ENCODE data around the gene RTF1. TPM values are rescaled to one million over a fixed set of nuclear protein-coding genes. Genes with fewer than 3 reads are reported as not detected.
"Not testable (repeated sequence)": the region's sequence is repeated elsewhere in the genome, so short reads cannot be mapped to it uniquely, and the experiment has no call there.

Gene RTF1
- total RNA-seq, 4 donors from 2014 or later: 22.7 to 46.8 (median 24.3) TPM

DNA sequence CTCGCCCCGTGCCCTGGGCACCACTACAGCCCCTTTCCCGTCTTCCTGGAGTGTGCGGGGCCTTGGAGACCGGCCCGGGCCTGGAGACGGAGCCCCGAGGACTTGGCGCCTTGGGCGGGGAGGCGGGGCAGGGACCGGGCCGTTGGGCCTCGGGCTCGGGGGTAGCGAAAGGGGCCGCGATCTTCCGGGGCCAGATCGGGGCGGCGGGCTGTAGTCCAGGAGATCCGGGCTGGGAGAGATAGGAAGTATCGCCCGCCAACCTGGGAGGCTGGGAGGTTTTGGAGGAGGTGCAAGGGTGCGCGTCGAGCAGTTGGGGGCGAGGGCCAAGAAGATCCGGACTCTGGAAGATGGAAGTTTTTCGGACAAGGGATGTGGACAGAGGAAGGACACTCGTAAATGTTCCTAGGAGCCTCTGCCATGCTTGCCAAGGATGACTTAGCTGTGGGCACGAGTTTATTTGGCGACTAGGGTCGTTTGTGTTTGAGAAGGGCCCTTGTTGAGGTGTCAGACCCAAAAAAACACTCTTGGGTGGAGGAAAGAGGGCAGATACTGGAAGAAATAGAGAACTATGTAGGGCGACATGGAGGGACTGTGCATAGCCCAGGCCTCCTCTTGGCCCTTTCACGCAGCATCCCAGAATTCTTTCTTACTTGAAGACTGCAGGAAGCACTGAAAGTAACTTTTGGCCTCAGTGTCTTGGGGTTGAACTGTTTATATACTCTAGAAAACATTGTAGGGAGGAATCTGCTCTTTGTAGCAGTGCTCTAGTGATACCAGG, 712 bp downstream of the RTF1 start:
- no peaks in the 10 kb centered on the region for H3K36me3 ChIP-seq
- H3K27ac ChIP-seq: peak overlapping the region; percentile 85 to 96 (median 92)
- H3K4me3 ChIP-seq: peak overlapping the region; percentile 82 to 94 (median 86)
- intact Hi-C loops (cut with DNase I; ENCODE audit: low total_unique reads) (loop anchor here (5.0 kb wide), 3 partner anchors 70 to 185 kb away; partner anchors contain the start of genes CHP1 and EXD1), in situ Hi-C loops (cut with MboI; ENCODE audit: low sequenced_read_pairs in 4 of 4) (no loop called here)
- TF ChIP-seq, protein P1, sequence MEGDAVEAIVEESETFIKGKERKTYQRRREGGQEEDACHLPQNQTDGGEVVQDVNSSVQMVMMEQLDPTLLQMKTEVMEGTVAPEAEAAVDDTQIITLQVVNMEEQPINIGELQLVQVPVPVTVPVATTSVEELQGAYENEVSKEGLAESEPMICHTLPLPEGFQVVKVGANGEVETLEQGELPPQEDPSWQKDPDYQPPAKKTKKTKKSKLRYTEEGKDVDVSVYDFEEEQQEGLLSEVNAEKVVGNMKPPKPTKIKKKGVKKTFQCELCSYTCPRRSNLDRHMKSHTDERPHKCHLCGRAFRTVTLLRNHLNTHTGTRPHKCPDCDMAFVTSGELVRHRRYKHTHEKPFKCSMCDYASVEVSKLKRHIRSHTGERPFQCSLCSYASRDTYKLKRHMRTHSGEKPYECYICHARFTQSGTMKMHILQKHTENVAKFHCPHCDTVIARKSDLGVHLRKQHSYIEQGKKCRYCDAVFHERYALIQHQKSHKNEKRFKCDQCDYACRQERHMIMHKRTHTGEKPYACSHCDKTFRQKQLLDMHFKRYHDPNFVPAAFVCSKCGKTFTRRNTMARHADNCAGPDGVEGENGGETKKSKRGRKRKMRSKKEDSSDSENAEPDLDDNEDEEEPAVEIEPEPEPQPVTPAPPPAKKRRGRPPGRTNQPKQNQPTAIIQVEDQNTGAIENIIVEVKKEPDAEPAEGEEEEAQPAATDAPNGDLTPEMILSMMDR (IDR thresholded peaks at IDR 0.05 in 4 of 5, conservative IDR thresholded peaks at IDR 0.05 in 1 of 5): no peak
- no peak for TF ChIP-seq POLR2A (IDR thresholded peaks at IDR 0.05)
- peak; percentile 16 to 26 for ATAC-seq
- H3K4me1 ChIP-seq: peaks cover 16 to 20% of the 10 kb centered on the region in 2 donors
- no peaks in the 10 kb centered on the region for H3K27me3 ChIP-seq
- no peak for DNase-seq
- no peaks in the 10 kb centered on the region for H3K9me3 ChIP-seq

DNA sequence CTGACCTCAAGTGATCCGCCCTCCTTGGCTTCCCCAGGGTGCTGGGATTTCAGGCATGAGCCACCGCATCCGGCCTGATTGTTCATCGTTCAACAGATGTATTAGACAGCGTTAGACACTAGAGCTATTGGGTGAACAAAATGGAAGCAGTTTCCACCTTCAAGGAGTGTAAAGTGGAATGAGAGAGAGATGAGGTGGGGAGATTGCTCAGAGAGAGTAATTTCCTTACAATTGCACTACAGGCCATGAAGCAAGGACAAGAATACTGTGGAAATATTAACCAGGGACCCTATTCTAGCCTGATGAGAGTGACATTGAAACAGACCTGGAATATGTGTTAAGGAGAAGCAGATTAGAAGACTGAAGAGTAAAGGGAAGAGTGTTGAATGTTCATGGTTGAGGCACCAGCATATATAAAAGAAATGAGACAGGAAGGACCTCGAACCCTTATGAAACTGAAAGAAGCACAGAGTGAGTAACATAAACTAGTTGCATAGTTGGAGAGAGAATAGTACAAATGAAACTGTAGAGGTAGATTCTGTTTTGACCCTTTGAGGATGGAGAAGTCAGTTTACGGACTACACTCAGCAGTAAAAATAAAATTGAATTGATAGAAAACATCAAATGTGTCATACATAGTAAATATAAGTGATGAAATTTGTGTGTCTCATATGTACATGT, 7.2 kb downstream of the RTF1 start:
- DNase-seq (no peak), ATAC-seq (no peak)
- Histone ChIP-seq H3K27ac (no peak overlapping the region), H3K36me3 (no peaks in the 10 kb centered on the region), H3K4me3 (no peak overlapping the region), H3K27me3 (no peaks in the 10 kb centered on the region), H3K9me3 (no peaks in the 10 kb centered on the region), H3K4me1 (peaks cover 0 to 2% of the 10 kb centered on the region in 2 donors)
- intact Hi-C loops (cut with DNase I; ENCODE audit: low total_unique reads) (no loop called here), in situ Hi-C loops (cut with MboI; ENCODE audit: low sequenced_read_pairs in 4 of 4) (no loop called here)
- TF ChIP-seq, protein P1 (IDR thresholded peaks at IDR 0.05 in 4 of 5, conservative IDR thresholded peaks at IDR 0.05 in 1 of 5): no peak
- TF ChIP-seq POLR2A (IDR thresholded peaks at IDR 0.05): no peak

DNA sequence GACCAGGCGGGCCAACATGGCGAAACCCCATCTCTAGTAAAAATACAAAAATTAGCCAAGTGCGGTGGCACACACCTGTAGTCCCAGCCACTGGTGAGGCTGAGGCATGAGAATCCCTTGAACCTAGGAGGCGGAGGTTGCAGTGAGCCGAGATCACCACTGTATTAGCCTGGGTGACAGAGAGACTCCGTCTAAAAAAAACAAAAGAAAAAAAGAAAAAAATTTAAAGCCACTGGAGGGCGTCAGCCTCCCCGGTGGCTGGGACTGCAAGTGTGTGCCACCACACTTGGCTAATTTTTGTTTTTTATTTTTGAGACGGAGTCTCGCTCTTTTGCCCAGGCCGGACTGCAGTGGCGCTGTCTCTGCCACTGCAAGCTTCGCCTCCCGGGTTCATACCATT, 7.9 kb downstream of the RTF1 start:
- H3K4me3 ChIP-seq: no peak overlapping the region
- ATAC-seq (no peak), DNase-seq (no peak)
- TF ChIP-seq, protein P1 (IDR thresholded peaks at IDR 0.05 in 4 of 5, conservative IDR thresholded peaks at IDR 0.05 in 1 of 5): no peak
- TF ChIP-seq POLR2A (IDR thresholded peaks at IDR 0.05): no peak
- no peaks in the 10 kb centered on the region for H3K27me3 ChIP-seq
- no peak overlapping the region for H3K27ac ChIP-seq
- intact Hi-C loops (cut with DNase I; ENCODE audit: low total_unique reads) (no loop called here), in situ Hi-C loops (cut with MboI; ENCODE audit: low sequenced_read_pairs in 4 of 4) (no loop called here)
- H3K4me1 ChIP-seq: no peaks in the 10 kb centered on the region
- H3K36me3 ChIP-seq: no peaks in the 10 kb centered on the region
- H3K9me3 ChIP-seq: no peaks in the 10 kb centered on the region

DNA sequence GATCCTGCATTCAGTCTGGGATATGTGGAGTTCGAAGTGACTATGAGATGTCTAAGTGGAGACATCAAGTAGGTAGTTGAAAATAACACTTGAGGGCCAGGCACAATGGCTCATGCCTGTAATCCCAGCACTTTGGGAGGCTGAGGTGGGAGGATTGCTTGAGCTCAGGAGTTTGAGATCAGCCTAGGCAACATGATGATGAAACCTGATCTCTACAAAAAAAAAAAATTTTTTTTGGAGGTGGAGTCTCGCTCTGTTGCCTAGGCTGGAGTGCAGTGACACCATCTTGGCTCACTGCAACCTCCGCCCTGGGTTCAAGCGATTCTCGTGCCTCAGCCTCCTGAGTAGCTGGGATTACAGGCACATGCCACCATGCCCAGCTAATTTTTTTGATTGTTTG, 9.0 kb downstream of the RTF1 start:
- H3K4me1 ChIP-seq; intact Hi-C loops (cut with DNase I; ENCODE audit: low total_unique reads); ATAC-seq; H3K4me3 ChIP-seq; H3K36me3 ChIP-seq; in situ Hi-C loops (cut with MboI; ENCODE audit: low sequenced_read_pairs in 4 of 4); H3K27me3 ChIP-seq; DNase-seq; H3K27ac ChIP-seq; H3K9me3 ChIP-seq: not testable (repeated sequence)
